VCaP (cell line): ENCODE data around the gene ITGB8.
"Not testable (repeated sequence)": the region's sequence is repeated elsewhere in the genome, so short reads cannot be mapped to it uniquely, and the experiment has no call there.

Experiments
- H3K27ac ChIP-seq: fragments of 450-650 bp; 2 replicates; pipeline ENCODE4 v1.5.1; 2017
- TF ChIP-seq, protein P1 (sequence below): fragments of 450-650 bp; conservative IDR thresholded peaks from 2 replicates; pipeline ENCODE4 v1.5.1; 2017; ENCODE audit warnings: mild to moderate bottlenecking, moderate library complexity

Gene ITGB8

GRCh38 chr7:20301311-20301939 is 29.3 kb upstream of the ITGB8 start:
- TF ChIP-seq, protein P1, sequence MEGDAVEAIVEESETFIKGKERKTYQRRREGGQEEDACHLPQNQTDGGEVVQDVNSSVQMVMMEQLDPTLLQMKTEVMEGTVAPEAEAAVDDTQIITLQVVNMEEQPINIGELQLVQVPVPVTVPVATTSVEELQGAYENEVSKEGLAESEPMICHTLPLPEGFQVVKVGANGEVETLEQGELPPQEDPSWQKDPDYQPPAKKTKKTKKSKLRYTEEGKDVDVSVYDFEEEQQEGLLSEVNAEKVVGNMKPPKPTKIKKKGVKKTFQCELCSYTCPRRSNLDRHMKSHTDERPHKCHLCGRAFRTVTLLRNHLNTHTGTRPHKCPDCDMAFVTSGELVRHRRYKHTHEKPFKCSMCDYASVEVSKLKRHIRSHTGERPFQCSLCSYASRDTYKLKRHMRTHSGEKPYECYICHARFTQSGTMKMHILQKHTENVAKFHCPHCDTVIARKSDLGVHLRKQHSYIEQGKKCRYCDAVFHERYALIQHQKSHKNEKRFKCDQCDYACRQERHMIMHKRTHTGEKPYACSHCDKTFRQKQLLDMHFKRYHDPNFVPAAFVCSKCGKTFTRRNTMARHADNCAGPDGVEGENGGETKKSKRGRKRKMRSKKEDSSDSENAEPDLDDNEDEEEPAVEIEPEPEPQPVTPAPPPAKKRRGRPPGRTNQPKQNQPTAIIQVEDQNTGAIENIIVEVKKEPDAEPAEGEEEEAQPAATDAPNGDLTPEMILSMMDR: no peak
- H3K27ac ChIP-seq: no peak overlapping the region

DNA sequence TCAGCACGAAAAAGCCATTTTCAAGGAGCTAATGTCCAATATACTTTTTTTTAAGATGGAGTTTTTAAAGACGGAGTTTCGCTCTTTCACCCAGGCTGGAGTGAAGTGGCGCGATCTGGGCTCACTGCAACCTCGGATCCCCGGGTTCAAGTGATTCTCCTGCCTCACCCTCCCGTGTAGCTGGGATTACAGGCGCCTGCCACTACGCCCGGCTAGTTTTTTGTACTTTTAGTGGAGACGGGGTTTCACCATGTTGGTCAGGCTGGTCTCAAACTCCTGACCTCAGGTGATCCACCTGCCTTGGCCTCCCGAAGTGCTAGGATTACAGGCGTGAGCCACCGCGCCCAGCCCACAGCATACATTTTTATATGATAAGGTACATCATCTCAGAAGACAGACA is 28.4 kb upstream of the ITGB8 start:
- not testable (repeated sequence) for H3K27ac ChIP-seq

DNA sequence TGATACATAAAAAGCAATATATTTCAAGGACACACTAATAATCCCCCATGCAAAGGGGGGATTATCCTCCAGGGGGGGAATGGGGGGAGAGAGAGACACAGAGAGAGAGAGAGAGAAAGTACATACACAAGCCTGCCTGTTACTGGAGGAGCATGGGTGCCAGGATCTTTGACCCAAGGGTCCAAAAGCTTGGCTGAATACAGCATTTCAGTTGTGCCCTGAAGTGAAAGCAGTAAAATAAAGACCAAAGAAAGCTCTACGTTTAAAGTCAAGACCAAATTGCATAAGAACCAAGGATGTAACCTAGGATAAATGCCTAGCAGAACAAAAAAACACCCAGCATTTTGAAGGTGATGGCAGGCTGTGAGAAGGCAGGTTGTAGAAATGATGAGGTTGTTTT is 27.8 kb upstream of the ITGB8 start:
- no peak overlapping the region for H3K27ac ChIP-seq
- TF ChIP-seq, protein P1: no peak

DNA sequence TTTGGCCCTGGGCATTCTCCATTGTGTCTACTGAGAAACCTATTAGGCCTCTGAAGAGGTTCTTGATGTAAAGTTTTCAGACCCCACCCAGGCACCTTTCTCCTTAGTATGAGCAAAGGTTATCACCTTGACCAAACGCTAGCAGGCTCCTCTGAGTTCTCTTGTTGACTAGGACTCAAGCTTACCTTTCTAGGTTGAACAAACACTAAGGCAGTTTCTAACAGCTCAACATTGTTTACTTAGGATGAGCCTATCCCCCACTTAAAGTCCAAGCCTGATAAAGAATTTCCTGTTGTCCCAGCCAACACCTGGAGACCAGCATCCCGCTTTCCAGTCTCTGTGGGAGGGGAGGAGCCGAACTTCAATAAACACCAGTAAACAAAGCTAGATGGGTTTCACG is 26.3 kb upstream of the ITGB8 start:
- TF ChIP-seq, protein P1: no peak

GRCh38 chr7:20305726-20306125 is 25.0 kb upstream of the ITGB8 start:
- H3K27ac ChIP-seq: no peak overlapping the region
- TF ChIP-seq, protein P1: no peak

More for the DNA sequence above, 26.3 kb upstream of the ITGB8 start:
- 0 out of 2 replicates have a peak overlapping the region, but pooled peaks have one; percentile 16 for H3K27ac ChIP-seq

GRCh38 chr7:20306180-20306946 is 24.3 kb upstream of the ITGB8 start:
- no peak overlapping the region for H3K27ac ChIP-seq
- TF ChIP-seq, protein P1: no peak

GRCh38 chr7:20307119-20307518 is 23.6 kb upstream of the ITGB8 start:
- TF ChIP-seq, protein P1: no peak
- H3K27ac ChIP-seq: no peak overlapping the region

DNA sequence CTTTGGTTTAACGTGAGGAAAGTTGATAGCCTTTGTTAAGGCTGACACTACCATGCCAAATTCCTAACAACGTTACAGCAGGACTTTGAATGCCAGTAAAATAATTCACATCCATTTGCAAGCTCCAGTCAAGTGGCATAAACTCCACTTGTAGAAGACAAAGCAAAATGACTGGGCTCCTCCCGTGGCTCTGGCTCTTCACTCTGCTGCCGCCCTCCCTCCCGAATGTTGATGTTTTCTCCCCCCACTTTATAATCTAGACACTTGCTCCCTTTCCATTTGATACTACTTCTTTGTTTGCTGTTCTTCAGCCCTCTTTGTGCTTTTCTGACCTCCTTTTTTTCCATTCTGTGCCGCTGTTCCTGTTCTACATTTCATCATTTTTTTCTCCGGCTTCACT is 22.8 kb upstream of the ITGB8 start:
- no peak overlapping the region for H3K27ac ChIP-seq
- TF ChIP-seq, protein P1: no peak
